Endothelial cell of umbilical vein (primary cell): ENCODE results near the gene C2orf76.

Experiments
- EZH2 ChIP-seq: IDR thresholded peaks from 2 replicates; pipeline ENCODE4 v1.6.1; 2012; ENCODE audit warnings: borderline replicate concordance, low read depth, mild to moderate bottlenecking, moderate library complexity, low read length, inconsistent platforms; ENCODE audit not compliant: severe bottlenecking
- GATA2 ChIP-seq: IDR thresholded peaks from 2 replicates; pipeline ENCODE4 v1.7.0; 2011; ENCODE audit warnings: low read depth, mild to moderate bottlenecking, moderate library complexity, mixed read lengths, low read length; ENCODE audit not compliant: insufficient read length, insufficient read depth
- MYC ChIP-seq: IDR thresholded peaks from one replicate; pipeline ENCODE4 v1.6.1; 2011; ENCODE audit warnings: mild to moderate bottlenecking, low read depth, low read length
- POLR2A ChIP-seq: IDR thresholded peaks from 2 replicates; pipeline ENCODE4 v1.6.1; 2012; ENCODE audit warnings: low read depth, mild to moderate bottlenecking, control low read depth, low read length
- POLR2AphosphoS5 ChIP-seq: IDR thresholded peaks from 2 replicates; pipeline ENCODE4 v1.6.1; 2012; ENCODE audit warnings: low read depth, mild to moderate bottlenecking, control low read depth, low read length, moderate library complexity; ENCODE audit not compliant: insufficient read depth
- TF ChIP-seq, protein P1 (sequence below), 2 donors: IDR thresholded peaks; 1 replicate in 1 of 2; 2 replicates in 1 of 2; pipeline ENCODE4 v1.5.1; 2011; ENCODE audit warnings: low read length in 2 of 2, mild to moderate bottlenecking in 2 of 2, moderate library complexity in 2 of 2, control low read depth in 1 of 2, inconsistent platforms in 1 of 2, low read depth in 1 of 2; ENCODE audit not compliant: insufficient read depth in 1 of 2; ENCODE audit errors: extremely low read depth in 1 of 2
- TF ChIP-seq, protein P2 (sequence below): IDR thresholded peaks from 2 replicates; pipeline ENCODE4 v1.6.1; 2011; ENCODE audit not compliant: insufficient read depth, insufficient read length

DNA sequence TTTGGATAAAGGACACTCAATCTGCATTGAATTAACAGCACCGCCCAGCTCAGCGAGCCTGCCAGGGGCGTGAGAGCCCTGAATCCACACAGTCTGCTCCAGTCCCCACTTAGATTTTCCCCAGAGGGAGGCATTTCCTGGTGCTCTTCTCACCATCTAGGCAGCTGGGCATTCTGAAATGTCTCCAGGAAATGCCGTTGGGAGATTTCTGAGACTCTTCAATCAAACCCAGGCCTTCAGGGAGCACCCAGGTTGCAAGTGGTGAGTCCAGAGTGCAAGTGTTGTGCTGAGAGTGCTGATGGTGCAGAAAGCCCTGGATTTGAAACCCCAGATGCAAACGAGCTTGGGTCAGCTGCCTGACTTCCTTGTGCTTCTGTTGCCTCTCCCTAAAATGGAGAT lies 41.6 kb upstream of the C2orf76 start:
- TF ChIP-seq, protein P1, sequence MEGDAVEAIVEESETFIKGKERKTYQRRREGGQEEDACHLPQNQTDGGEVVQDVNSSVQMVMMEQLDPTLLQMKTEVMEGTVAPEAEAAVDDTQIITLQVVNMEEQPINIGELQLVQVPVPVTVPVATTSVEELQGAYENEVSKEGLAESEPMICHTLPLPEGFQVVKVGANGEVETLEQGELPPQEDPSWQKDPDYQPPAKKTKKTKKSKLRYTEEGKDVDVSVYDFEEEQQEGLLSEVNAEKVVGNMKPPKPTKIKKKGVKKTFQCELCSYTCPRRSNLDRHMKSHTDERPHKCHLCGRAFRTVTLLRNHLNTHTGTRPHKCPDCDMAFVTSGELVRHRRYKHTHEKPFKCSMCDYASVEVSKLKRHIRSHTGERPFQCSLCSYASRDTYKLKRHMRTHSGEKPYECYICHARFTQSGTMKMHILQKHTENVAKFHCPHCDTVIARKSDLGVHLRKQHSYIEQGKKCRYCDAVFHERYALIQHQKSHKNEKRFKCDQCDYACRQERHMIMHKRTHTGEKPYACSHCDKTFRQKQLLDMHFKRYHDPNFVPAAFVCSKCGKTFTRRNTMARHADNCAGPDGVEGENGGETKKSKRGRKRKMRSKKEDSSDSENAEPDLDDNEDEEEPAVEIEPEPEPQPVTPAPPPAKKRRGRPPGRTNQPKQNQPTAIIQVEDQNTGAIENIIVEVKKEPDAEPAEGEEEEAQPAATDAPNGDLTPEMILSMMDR (IDR thresholded peaks at IDR 0.05; ENCODE audit: extremely low read depth in 1 of 2, insufficient read depth in 1 of 2, low read depth in 1 of 2, low read length in 2 of 2), result no peak
- no peak for TF ChIP-seq POLR2A
- TF ChIP-seq MYC, result no peak
- TF ChIP-seq, protein P2, sequence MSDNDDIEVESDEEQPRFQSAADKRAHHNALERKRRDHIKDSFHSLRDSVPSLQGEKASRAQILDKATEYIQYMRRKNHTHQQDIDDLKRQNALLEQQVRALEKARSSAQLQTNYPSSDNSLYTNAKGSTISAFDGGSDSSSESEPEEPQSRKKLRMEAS, result no peak
- TF ChIP-seq EZH2, result no peak
- no peak for TF ChIP-seq GATA2
- no peak for TF ChIP-seq POLR2AphosphoS5
